Measurements from ENCODE around the gene EEIG1. TPM values are rescaled to one million over a fixed set of nuclear protein-coding genes. Genes with fewer than 3 reads are reported as not detected.
A peak's percentile ranks its signal among the peaks of the same experiment; 100 is the strongest.

EEIG1 gene
- total RNA-seq, 2 donors from 2014 or later: 41.9 to 42.0 TPM

- TF ChIP-seq POLR2A (IDR thresholded peaks at IDR 0.05) (peak; percentile 37 to 81 (median 79)), CTCF (IDR thresholded peaks at IDR 0.05) (no peak)
- DNase-seq (peak; percentile 71 to 78 (median 76)), ATAC-seq (peak; percentile 81)
- intact Hi-C loops (cut with DNase I): no loop called here
- WGBS, 2 donors: 5 to 23% methylated on average over 25 to 60 of the region's 60 CpGs
- no peaks in the 10 kb centered on the region for H3K9me3 ChIP-seq
- H3K4me3 ChIP-seq: peak within 1 kb of the TSS; percentile 48 to 68
- no peaks in the 10 kb centered on the region for H3K36me3 ChIP-seq (replicated peaks in 1 of 2; ENCODE audit: insufficient read depth in 1 of 2, low read depth in 2 of 2)
- no peaks in the 10 kb centered on the region for H3K27me3 ChIP-seq
- H3K27ac ChIP-seq: peak within 1 kb of the TSS in 3 of 4 donors; percentile 3 to 49 (median 40)
- peaks cover 31% of the 10 kb centered on the region for H3K4me1 ChIP-seq
Measured at GRCh38 chr9:127937388-127938297, 43.1 kb downstream of the EEIG1 start, which contains the start of gene DPM2. Gene DPM2 (minus strand): TSS chr9:127937854. CDS start chr9:127937820, 34 bp downstream.

- Histone ChIP-seq H3K4me1 (peaks cover 31% of the 10 kb centered on the region), H3K4me3 (peak overlapping the region; percentile 48 to 68), H3K27ac (peak overlapping the region in 3 of 4 donors; percentile 3 to 49 (median 40)), H3K27me3 (no peaks in the 10 kb centered on the region), H3K9me3 (no peaks in the 10 kb centered on the region), H3K36me3 (replicated peaks in 1 of 2; ENCODE audit: insufficient read depth in 1 of 2, low read depth in 2 of 2) (no peaks in the 10 kb centered on the region)
- ATAC-seq (no peak), DNase-seq (no peak)
- intact Hi-C loops (cut with DNase I): no loop called here
- TF ChIP-seq POLR2A (IDR thresholded peaks at IDR 0.05): no peak
- no peak for TF ChIP-seq CTCF (IDR thresholded peaks at IDR 0.05)
- 6 to 10% methylated on average over 7 of the region's 7 CpGs for WGBS, 2 donors
Measured at GRCh38 chr9:127937056-127937387, 43.8 kb downstream of the EEIG1 start.

- H3K4me1 ChIP-seq: peaks cover 36% of the 10 kb centered on the region
Measured at GRCh38 chr9:127936347-127936852, 44.4 kb downstream of the EEIG1 start.

GRCh38 chr9:127935765-127936221 is 45.0 kb downstream of the EEIG1 start:
- intact Hi-C loops (cut with DNase I): no loop called here

More at GRCh38 chr9:127936347-127936852, 44.4 kb downstream of the EEIG1 start:
- Histone ChIP-seq H3K36me3 (replicated peaks in 1 of 2; ENCODE audit: insufficient read depth in 1 of 2, low read depth in 2 of 2) (no peaks in the 10 kb centered on the region), H3K27me3 (no peaks in the 10 kb centered on the region), H3K9me3 (no peaks in the 10 kb centered on the region), H3K4me3 (no peak overlapping the region), H3K27ac (no peak overlapping the region)
- no peak for ATAC-seq
- TF ChIP-seq CTCF (IDR thresholded peaks at IDR 0.05) (no peak), POLR2A (IDR thresholded peaks at IDR 0.05) (no peak)
- intact Hi-C loops (cut with DNase I): no loop called here
- no peak for DNase-seq
- 71 to 78% methylated on average over 14 of the region's 14 CpGs for WGBS, 2 donors

More at GRCh38 chr9:127935765-127936221, 45.0 kb downstream of the EEIG1 start:
- Histone ChIP-seq H3K27me3 (no peaks in the 10 kb centered on the region), H3K4me1 (peaks cover 42% of the 10 kb centered on the region), H3K36me3 (replicated peaks in 1 of 2; ENCODE audit: insufficient read depth in 1 of 2, low read depth in 2 of 2) (no peaks in the 10 kb centered on the region), H3K9me3 (no peaks in the 10 kb centered on the region), H3K4me3 (no peak overlapping the region), H3K27ac (no peak overlapping the region)
- ATAC-seq (no peak), DNase-seq (no peak)
- TF ChIP-seq CTCF (IDR thresholded peaks at IDR 0.05) (no peak), POLR2A (IDR thresholded peaks at IDR 0.05) (no peak)
- 67 to 69% methylated on average over 4 of the region's 4 CpGs for WGBS, 2 donors

All from body of pancreas (tissue), 4 donors.